ENCODE results near the gene CREB3L1. TPM values are rescaled to one million over a fixed set of nuclear protein-coding genes. Genes with fewer than 3 reads are reported as not detected.

CREB3L1 gene
- total and polyA plus RNA-seq, 5 donors, result 9.7 to 18.8 (median 15.2) TPM

GRCh38 chr11:46338988-46339666, 61.7 kb downstream of the CREB3L1 start:
- Histone ChIP-seq H3K9me3 (ENCODE audit: control insufficient read depth, low read length) (no peaks in the 10 kb centered on the region), H3K4me3 (ENCODE audit: low read length) (peak overlapping the region; percentile 1), H3K27ac (ENCODE audit: low read length) (peak overlapping the region; percentile 91), H3K4me1 (ENCODE audit: control insufficient read depth, insufficient read depth, low read length) (peaks cover 16% of the 10 kb centered on the region), H3K27me3 (ENCODE audit: control insufficient read depth, insufficient read depth) (no peaks in the 10 kb centered on the region)
- DNase-seq (peak; percentile 57 to 89 (median 85)), ATAC-seq (peak; percentile 75 to 83)
- WGBS, result 23% methylated on average over 16 of the region's 16 CpGs
- intact Hi-C loops (cut with DNase I), result no loop called here

DNA sequence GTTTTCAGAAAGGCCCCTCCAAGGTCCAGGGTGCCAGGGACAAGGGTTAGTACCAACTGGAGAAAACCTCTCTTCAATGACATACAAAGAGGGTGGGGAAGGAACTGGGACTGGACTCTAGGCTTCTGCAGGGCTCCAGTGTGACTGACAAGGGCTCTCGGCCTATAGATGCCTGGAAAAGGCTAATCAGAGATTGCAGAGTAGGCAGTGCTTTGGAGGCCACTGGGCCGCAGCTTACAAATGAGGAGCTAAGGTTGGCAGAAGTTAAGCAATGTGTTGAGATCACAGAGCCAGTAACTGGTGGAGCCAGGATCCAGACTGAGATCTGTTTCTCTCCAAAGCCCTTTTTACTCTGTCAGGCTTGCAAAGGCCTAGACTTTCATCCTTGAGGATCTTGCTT, 62.4 kb downstream of the CREB3L1 start:
- Histone ChIP-seq H3K4me1 (ENCODE audit: control insufficient read depth, insufficient read depth, low read length) (peaks cover 16% of the 10 kb centered on the region), H3K4me3 (ENCODE audit: low read length) (no peak overlapping the region), H3K27me3 (ENCODE audit: control insufficient read depth, insufficient read depth) (no peaks in the 10 kb centered on the region), H3K27ac (ENCODE audit: low read length) (peak overlapping the region; percentile 83), H3K9me3 (ENCODE audit: control insufficient read depth, low read length) (no peaks in the 10 kb centered on the region)
- 44% methylated on average over 2 of the region's 2 CpGs for WGBS
- intact Hi-C loops (cut with DNase I), result no loop called here
- ATAC-seq (peak; percentile 36 to 71), DNase-seq (no peak)

- intact Hi-C loops (cut with DNase I), result no loop called here
- DNase-seq (no peak), ATAC-seq (no peak)
- WGBS, result 94% methylated on average over 3 of the region's 3 CpGs
- no peaks in the 10 kb centered on the region for H3K9me3 ChIP-seq (ENCODE audit: control insufficient read depth, low read length)
- H3K4me1 ChIP-seq (ENCODE audit: control insufficient read depth, insufficient read depth, low read length), result peaks cover 16% of the 10 kb centered on the region
- no peak overlapping the region for H3K4me3 ChIP-seq (ENCODE audit: low read length)
- no peaks in the 10 kb centered on the region for H3K27me3 ChIP-seq (ENCODE audit: control insufficient read depth, insufficient read depth)
- H3K27ac ChIP-seq (ENCODE audit: low read length), result peak overlapping the region; percentile 87
Observed at GRCh38 chr11:46341454-46341853, 64.0 kb downstream of the CREB3L1 start.

DNA sequence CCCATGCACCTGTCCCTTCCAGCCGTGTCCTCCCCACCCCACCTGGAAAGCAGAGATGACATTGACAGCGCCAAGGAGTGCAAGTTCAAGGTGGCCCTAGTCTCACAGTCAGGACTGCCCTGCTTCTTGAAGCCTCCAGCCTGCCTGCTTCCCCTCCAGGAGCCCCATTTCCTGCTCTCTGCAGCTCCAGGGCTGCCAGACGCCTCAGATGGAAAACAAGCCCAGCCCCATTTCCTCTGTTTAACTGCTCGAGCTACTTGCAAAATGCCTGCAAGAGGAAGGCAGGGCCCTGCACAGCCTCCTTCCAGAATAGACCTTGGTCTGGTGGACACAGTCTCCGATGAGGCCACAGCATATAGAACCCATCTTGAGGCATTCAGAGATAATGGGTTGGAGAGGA, 64.8 kb downstream of the CREB3L1 start:
- no peaks in the 10 kb centered on the region for H3K9me3 ChIP-seq (ENCODE audit: control insufficient read depth, low read length)
- peaks cover 19% of the 10 kb centered on the region for H3K4me1 ChIP-seq (ENCODE audit: control insufficient read depth, insufficient read depth, low read length)
- no peaks in the 10 kb centered on the region for H3K27me3 ChIP-seq (ENCODE audit: control insufficient read depth, insufficient read depth)
- intact Hi-C loops (cut with DNase I), result no loop called here
- ATAC-seq (peak in 1 of 2 donors; percentile 24), DNase-seq (peak in 1 of 3 donors; percentile 72)
- no peak overlapping the region for H3K4me3 ChIP-seq (ENCODE audit: low read length)
- H3K27ac ChIP-seq (ENCODE audit: low read length), result peak overlapping the region; percentile 87
- WGBS, result 27% methylated on average over 5 of the region's 5 CpGs

DNA sequence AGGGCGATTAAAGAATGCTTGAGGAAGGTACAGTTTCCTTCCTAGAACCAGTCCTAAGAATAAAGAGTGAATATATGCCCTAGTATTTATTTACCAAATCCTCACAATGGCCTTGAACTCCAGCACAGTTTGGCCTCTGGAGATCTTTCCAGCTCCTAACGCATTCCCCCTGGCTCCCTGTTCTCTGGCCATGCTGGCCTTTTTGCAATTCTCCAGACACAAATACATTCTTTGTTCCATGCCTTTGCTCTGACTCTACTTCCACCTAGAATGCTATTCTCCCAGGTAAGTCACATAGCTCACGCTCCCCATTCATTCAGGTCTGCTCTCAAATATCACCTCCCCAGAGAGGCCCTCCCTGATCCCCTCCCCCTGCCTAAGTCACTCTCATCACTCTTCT, 66.1 kb downstream of the CREB3L1 start:
- H3K27ac ChIP-seq (ENCODE audit: low read length), result no peak overlapping the region
- ATAC-seq (no peak), DNase-seq (no peak)
- WGBS, result 72% methylated on average over 3 of the region's 3 CpGs
- no peaks in the 10 kb centered on the region for H3K27me3 ChIP-seq (ENCODE audit: control insufficient read depth, insufficient read depth)
- H3K4me1 ChIP-seq (ENCODE audit: control insufficient read depth, insufficient read depth, low read length), result peaks cover 21% of the 10 kb centered on the region
- H3K4me3 ChIP-seq (ENCODE audit: low read length), result no peak overlapping the region
- intact Hi-C loops (cut with DNase I), result no loop called here
- H3K9me3 ChIP-seq (ENCODE audit: control insufficient read depth, low read length), result no peaks in the 10 kb centered on the region

DNA sequence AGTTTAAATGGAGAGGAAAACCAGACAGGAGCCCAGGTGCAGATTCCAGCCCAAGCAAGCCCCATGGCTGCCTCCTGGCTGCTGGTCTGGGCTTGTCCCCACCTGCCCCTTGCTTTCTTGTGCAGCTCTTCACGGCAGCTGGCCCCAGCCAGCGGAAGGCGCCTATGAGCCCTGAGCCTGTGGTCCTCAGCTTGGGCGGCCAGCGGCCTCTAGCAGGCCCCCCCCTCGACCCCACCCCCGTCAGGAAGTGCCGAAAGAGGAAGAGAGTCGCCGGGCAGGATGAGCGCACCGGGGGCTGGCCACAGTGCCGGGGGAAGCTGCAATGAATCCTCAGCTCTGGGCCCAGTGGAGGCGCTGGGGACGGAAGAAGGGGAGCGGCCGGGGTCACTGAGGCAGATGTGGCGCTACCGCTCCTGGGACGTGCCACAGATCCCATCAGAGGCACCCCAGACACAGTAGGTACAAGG, 67.7 kb downstream of the CREB3L1 start:
- peak; percentile 57 to 88 (median 86) for DNase-seq

DNA sequence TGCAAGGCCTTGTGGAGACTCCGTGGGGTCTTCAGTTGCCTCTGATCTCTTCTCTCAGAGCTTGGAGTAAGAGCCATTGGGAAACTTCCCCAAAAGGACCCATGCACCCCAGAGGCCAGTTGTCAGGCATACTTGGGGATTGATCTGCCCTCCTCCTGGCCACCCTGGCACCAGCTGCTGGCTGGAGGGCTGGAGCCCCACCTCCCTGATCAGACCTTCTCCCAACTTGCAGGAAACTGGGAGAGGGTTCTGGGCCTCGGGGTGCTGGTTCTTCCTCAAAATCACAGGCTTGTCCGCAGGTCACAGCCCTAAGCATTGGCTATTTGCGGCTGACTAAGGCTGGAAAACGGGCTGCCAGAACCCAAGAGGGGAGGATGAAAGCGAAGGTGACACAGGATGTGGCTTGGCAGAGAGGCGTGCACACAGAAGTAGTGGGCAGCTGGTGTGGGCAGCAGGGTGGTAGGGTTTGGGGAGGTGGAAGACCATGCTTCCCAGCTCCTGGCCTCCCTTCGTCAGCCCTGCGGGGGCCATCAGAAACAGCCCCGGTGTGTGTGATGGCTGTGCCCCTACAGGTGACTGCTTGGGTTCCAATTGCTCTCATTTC, 68.5 kb downstream of the CREB3L1 start:
- DNase-seq (peak in 1 of 3 donors; percentile 66), ATAC-seq (peak in 1 of 2 donors; percentile 6)
- H3K4me3 ChIP-seq (ENCODE audit: low read length), result peak overlapping the region; percentile 58
- WGBS, result 56% methylated on average over 10 of the region's 10 CpGs
- H3K9me3 ChIP-seq (ENCODE audit: control insufficient read depth, low read length), result no peaks in the 10 kb centered on the region
- peak overlapping the region; percentile 51 for H3K27ac ChIP-seq (ENCODE audit: low read length)
- H3K4me1 ChIP-seq (ENCODE audit: control insufficient read depth, insufficient read depth, low read length), result peaks cover 16% of the 10 kb centered on the region
- H3K27me3 ChIP-seq (ENCODE audit: control insufficient read depth, insufficient read depth), result no peaks in the 10 kb centered on the region
- intact Hi-C loops (cut with DNase I), result no loop called here

More for the DNA sequence above, 67.7 kb downstream of the CREB3L1 start:
- 39% methylated on average over 20 of the region's 20 CpGs for WGBS
- H3K4me3 ChIP-seq (ENCODE audit: low read length), result peak overlapping the region; percentile 58
- intact Hi-C loops (cut with DNase I), result no loop called here
- H3K27me3 ChIP-seq (ENCODE audit: control insufficient read depth, insufficient read depth), result no peaks in the 10 kb centered on the region
- no peaks in the 10 kb centered on the region for H3K9me3 ChIP-seq (ENCODE audit: control insufficient read depth, low read length)
- H3K27ac ChIP-seq (ENCODE audit: low read length), result peak overlapping the region; percentile 51
- H3K4me1 ChIP-seq (ENCODE audit: control insufficient read depth, insufficient read depth, low read length), result peaks cover 18% of the 10 kb centered on the region
- peak; percentile 23 to 50 for ATAC-seq

DNA sequence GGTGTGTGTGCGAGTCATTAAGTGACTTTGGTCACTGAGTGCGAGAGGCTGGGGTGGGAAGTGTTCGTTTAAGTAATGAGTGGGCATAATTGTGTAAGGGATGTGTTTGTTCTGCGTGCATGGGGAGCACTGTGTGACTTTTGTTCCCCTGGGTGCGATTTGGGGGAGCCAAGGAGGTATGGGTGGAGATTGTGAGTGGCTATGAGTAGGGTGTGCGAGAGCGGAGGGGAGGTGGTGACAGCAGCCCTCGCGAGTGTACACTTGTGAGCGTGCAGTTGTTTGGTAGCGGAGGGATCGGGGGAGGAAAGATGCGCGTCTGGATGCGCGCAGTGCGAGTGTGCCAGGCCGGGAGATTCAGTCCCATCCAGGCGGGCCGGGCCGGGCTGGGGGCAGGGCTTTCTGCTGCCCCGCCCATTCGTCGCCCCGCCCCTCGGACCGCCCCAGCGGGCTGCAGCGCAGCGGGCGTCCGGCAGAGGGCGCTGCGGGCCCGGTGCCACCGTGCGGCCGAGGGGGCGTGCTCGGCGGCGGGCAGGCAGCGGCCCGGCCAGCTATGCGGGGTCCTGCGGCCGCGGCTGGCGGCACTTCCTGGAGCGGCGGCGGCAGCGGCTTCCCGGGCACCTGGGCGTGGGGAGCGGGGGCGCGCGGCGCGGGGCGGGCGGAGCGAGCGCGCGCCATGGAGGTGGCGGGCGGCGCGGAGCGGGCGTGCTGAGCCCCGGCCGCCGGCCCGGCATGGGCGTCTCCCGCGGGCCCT, 69.6 kb downstream of the CREB3L1 start, which contains the start of gene DGKZ:
DGKZ (plus strand) TSS at position 578 of the 751 bp plus-strand sequence. CDS start 197 bp downstream, outside the sequence.
- ATAC-seq (peak; percentile 70 to 82), DNase-seq (peak; percentile 84 to 95 (median 95))
- H3K4me3 ChIP-seq (ENCODE audit: low read length), result peak within 1 kb of the TSS; percentile 75
- WGBS, result 7% methylated on average over 80 of the region's 80 CpGs
- H3K9me3 ChIP-seq (ENCODE audit: control insufficient read depth, low read length), result no peaks in the 10 kb centered on the region
- intact Hi-C loops (cut with DNase I), result no loop called here
- peaks cover 20% of the 10 kb centered on the region for H3K4me1 ChIP-seq (ENCODE audit: control insufficient read depth, insufficient read depth, low read length)
- H3K27ac ChIP-seq (ENCODE audit: low read length), result peak within 1 kb of the TSS; percentile 51
- H3K27me3 ChIP-seq (ENCODE audit: control insufficient read depth, insufficient read depth), result no peaks in the 10 kb centered on the region

DNA sequence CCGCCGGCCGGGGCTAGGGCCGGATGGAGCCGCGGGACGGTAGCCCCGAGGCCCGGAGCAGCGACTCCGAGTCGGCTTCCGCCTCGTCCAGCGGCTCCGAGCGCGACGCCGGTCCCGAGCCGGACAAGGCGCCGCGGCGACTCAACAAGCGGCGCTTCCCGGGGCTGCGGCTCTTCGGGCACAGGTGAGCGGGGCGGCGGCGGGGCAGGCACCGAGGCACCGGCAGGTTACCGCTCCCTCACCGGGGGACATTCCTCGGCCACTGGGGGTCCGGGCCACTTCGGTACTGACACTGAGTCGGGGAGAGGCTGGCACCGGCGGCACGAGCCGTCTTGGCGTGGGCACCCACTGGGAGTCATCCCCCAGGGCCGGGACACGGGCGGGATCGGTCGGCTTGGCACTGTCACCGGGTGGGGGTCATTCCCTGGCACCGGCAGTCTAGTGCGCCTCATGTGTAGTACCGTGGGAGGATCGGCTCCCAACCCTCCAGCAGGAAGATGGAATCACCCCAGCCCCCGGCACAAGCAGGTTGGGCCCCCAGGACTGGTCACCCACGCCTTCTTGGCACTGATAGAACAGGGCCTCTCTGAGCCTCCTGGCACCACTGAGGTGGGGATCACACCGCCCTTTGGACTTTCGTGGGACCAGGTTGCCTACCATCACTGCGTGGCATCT, 70.3 kb downstream of the CREB3L1 start:
- Histone ChIP-seq H3K27ac (ENCODE audit: low read length) (peak overlapping the region; percentile 7), H3K4me3 (ENCODE audit: low read length) (peak overlapping the region; percentile 75), H3K27me3 (ENCODE audit: control insufficient read depth, insufficient read depth) (no peaks in the 10 kb centered on the region), H3K9me3 (ENCODE audit: control insufficient read depth, low read length) (no peaks in the 10 kb centered on the region), H3K4me1 (ENCODE audit: control insufficient read depth, insufficient read depth, low read length) (peaks cover 22% of the 10 kb centered on the region)
- intact Hi-C loops (cut with DNase I), result no loop called here
- WGBS, result 25% methylated on average over 63 of the region's 63 CpGs
- ATAC-seq (peak in 1 of 2 donors; percentile 1), DNase-seq (peak in 2 of 3 donors; percentile 76 to 80)

DNA sequence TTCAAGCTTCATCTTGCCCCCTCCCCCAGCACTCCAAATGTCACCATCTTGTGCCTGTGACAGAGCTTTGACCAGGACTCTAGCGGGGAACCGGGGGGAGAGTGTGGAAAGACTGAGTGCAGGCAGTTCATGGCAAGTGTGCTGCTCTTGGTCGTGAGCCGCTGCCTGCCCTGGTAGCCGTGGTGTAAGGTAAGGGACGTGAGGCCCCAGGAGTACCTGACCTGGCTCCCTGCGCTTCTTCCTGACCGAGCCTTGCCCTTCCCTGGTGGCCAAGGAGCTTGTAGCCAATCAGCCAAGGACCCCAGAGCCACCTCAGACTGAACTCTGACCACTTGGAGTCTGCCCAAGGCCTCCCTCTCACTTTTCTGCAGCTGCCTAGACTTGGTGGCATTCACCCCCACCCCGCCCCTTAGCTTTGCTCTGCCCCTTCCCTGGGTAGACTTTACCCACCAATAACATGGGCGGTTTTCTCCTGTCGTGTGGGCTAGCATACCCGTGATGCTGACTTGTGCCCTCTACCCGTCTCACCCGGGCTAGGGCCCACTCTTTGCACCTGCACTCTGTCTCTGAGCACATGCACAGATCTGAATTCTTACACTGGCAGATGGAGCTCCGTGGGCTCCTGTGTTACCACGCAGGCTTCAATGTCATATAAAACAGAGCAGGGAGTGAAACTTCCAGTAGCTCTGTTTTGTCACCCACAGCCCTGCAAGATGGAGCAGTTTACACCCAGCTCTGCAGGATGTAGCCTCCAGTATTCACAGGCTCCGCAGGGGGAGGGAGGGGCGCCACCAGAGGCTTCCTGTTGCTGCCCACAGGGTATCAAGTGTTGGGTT, 71.3 kb downstream of the CREB3L1 start:
- intact Hi-C loops (cut with DNase I), result no loop called here
- DNase-seq (peak in 1 of 3 donors; percentile 76), ATAC-seq (no peak)
- H3K4me3 ChIP-seq (ENCODE audit: low read length), result peak overlapping the region; percentile 75
- peak overlapping the region; percentile 5 for H3K27ac ChIP-seq (ENCODE audit: low read length)
- no peaks in the 10 kb centered on the region for H3K9me3 ChIP-seq (ENCODE audit: control insufficient read depth, low read length)
- H3K4me1 ChIP-seq (ENCODE audit: control insufficient read depth, insufficient read depth, low read length), result peaks cover 23% of the 10 kb centered on the region
- 48% methylated on average over 18 of the region's 18 CpGs for WGBS
- no peaks in the 10 kb centered on the region for H3K27me3 ChIP-seq (ENCODE audit: control insufficient read depth, insufficient read depth)

All from right cardiac atrium (tissue), 5 donors.